NCI-H2196 treated with DMSO at 0.1 percent for 48 hours (cell line): ENCODE results near the gene GNG4.
"Not testable (repeated sequence)": the region's sequence is repeated elsewhere in the genome, so short reads cannot be mapped to it uniquely, and the experiment has no call there.

Source experiments
- DNase-seq: peaks from one replicate; lab custom pipeline; 2025; ENCODE audit not compliant: unreplicated experiment; lab: John Stamatoyannopoulos, UW

The GNG4 gene

GRCh38 chr1:235650341-235651169 is 971 bp upstream of the GNG4 start:
- DNase-seq = no peak

- no peak for DNase-seq
These were observed 623 bp downstream of the GNG4 start for GRCh38 chr1:235648954-235649367.

GRCh38 chr1:235648407-235648907 is 1.1 kb downstream of the GNG4 start:
- peak; percentile 8 for DNase-seq

GRCh38 chr1:235647537-235647936 is 2.0 kb downstream of the GNG4 start:
- not testable (repeated sequence) for DNase-seq

- no peak for DNase-seq
These were observed 3.1 kb downstream of the GNG4 start for GRCh38 chr1:235646463-235646862.

- no peak for DNase-seq
These were observed 4.8 kb downstream of the GNG4 start for GRCh38 chr1:235644693-235645305.

- DNase-seq = no peak
These were observed 5.5 kb downstream of the GNG4 start for GRCh38 chr1:235643837-235644692.

- DNase-seq = peak; percentile 36
These were observed 6.6 kb downstream of the GNG4 start for GRCh38 chr1:235642943-235643371.

- DNase-seq = peak; percentile 63
These were observed 7.3 kb downstream of the GNG4 start for GRCh38 chr1:235642011-235642942.

GRCh38 chr1:235640580-235640979 is 9.0 kb downstream of the GNG4 start:
- DNase-seq = no peak

- no peak for DNase-seq
These were observed 10.1 kb downstream of the GNG4 start for GRCh38 chr1:235639226-235640205.

- not testable (repeated sequence) for DNase-seq
These were observed 11.0 kb downstream of the GNG4 start for GRCh38 chr1:235638612-235639011.

- DNase-seq = no peak
These were observed 11.6 kb downstream of the GNG4 start for GRCh38 chr1:235637756-235638534.

GRCh38 chr1:235635938-235636662 is 13.5 kb downstream of the GNG4 start:
- no peak for DNase-seq

GRCh38 chr1:235632506-235633401 is 16.8 kb downstream of the GNG4 start:
- DNase-seq = no peak

- no peak for DNase-seq
These were observed 17.8 kb downstream of the GNG4 start for GRCh38 chr1:235631816-235632215.
